ENCODE measurements around the gene SLC2A14. TPM values are rescaled to one million over a fixed set of nuclear protein-coding genes. Genes with fewer than 3 reads are reported as not detected.
"Not testable (repeated sequence)": the region's sequence is repeated elsewhere in the genome, so short reads cannot be mapped to it uniquely, and the experiment has no call there.

Gene SLC2A14
- total RNA-seq, 1 donor from 2014 or later = not detected

GRCh38 chr12:7832059-7832696 is 40.5 kb downstream of the SLC2A14 start:
- TF ChIP-seq POLR2AphosphoS5 (IDR thresholded peaks at IDR 0.05; ENCODE audit: insufficient read depth in 1 of 2, low read depth in 1 of 2) (no peak), CTCF (IDR thresholded peaks at IDR 0.05) (no peak), POLR2A (IDR thresholded peaks at IDR 0.05) (no peak)

GRCh38 chr12:7829737-7830136 is 43.0 kb downstream of the SLC2A14 start:
- H3K4me1 ChIP-seq; H3K27me3 ChIP-seq; intact Hi-C loops (cut with DNase I); H3K27ac ChIP-seq; H3K4me3 ChIP-seq; H3K9me3 ChIP-seq; H3K36me3 ChIP-seq; DNase-seq (ENCODE audit: extremely low spot score in 2 of 2): not testable (repeated sequence)

More at GRCh38 chr12:7832059-7832696, 40.5 kb downstream of the SLC2A14 start:
- Histone ChIP-seq H3K27ac (no peak overlapping the region), H3K9me3 (no peaks in the 10 kb centered on the region), H3K36me3 (no peaks in the 10 kb centered on the region), H3K4me3 (no peak overlapping the region), H3K4me1 (no peaks in the 10 kb centered on the region), H3K27me3 (no peaks in the 10 kb centered on the region)
- no peak for DNase-seq (ENCODE audit: extremely low spot score in 2 of 2)
- intact Hi-C loops (cut with DNase I) = no loop called here

- H3K4me3 ChIP-seq; intact Hi-C loops (cut with DNase I); H3K9me3 ChIP-seq; H3K27ac ChIP-seq; H3K36me3 ChIP-seq; H3K4me1 ChIP-seq; H3K27me3 ChIP-seq; DNase-seq (ENCODE audit: extremely low spot score in 2 of 2): not testable (repeated sequence)
Observed at GRCh38 chr12:7825754-7826153, 47.0 kb downstream of the SLC2A14 start.

GRCh38 chr12:7806863-7807487 is 65.7 kb downstream of the SLC2A14 start:
- Histone ChIP-seq H3K36me3 (no peaks in the 10 kb centered on the region), H3K27me3 (no peaks in the 10 kb centered on the region), H3K9me3 (no peaks in the 10 kb centered on the region), H3K4me3 (no peak overlapping the region), H3K4me1 (no peaks in the 10 kb centered on the region), H3K27ac (no peak overlapping the region)
- intact Hi-C loops (cut with DNase I) = no loop called here
- DNase-seq (ENCODE audit: extremely low spot score in 2 of 2) = no peak
- TF ChIP-seq POLR2A (IDR thresholded peaks at IDR 0.05) (no peak), CTCF (IDR thresholded peaks at IDR 0.05) (peak in 2 of 3 experiments; percentile 48 to 61)

GRCh38 chr12:7806319-7806718 is 66.4 kb downstream of the SLC2A14 start:
- H3K27ac ChIP-seq; H3K4me3 ChIP-seq; H3K9me3 ChIP-seq; H3K4me1 ChIP-seq; H3K36me3 ChIP-seq; DNase-seq (ENCODE audit: extremely low spot score in 2 of 2); H3K27me3 ChIP-seq; intact Hi-C loops (cut with DNase I): not testable (repeated sequence)

- Histone ChIP-seq H3K4me3 (no peak overlapping the region), H3K27me3 (no peaks in the 10 kb centered on the region), H3K27ac (no peak overlapping the region), H3K4me1 (no peaks in the 10 kb centered on the region), H3K9me3 (no peaks in the 10 kb centered on the region), H3K36me3 (no peaks in the 10 kb centered on the region)
- intact Hi-C loops (cut with DNase I) = no loop called here
- no peak for TF ChIP-seq POLR2A (IDR thresholded peaks at IDR 0.05)
- no peak for TF ChIP-seq CTCF (IDR thresholded peaks at IDR 0.05)
- TF ChIP-seq POLR2AphosphoS5 (IDR thresholded peaks at IDR 0.05; ENCODE audit: insufficient read depth in 1 of 2, low read depth in 1 of 2) = no peak
- DNase-seq (ENCODE audit: extremely low spot score in 2 of 2) = no peak
Observed at GRCh38 chr12:7801460-7801859, 71.3 kb downstream of the SLC2A14 start.

GRCh38 chr12:7798750-7799308 is 73.9 kb downstream of the SLC2A14 start:
- H3K4me3 ChIP-seq; H3K9me3 ChIP-seq; H3K36me3 ChIP-seq; H3K27ac ChIP-seq; H3K4me1 ChIP-seq; H3K27me3 ChIP-seq; intact Hi-C loops (cut with DNase I); DNase-seq (ENCODE audit: extremely low spot score in 2 of 2): not testable (repeated sequence)
